Measurements from ENCODE around the gene FAM111B.

FAM111B gene

DNA sequence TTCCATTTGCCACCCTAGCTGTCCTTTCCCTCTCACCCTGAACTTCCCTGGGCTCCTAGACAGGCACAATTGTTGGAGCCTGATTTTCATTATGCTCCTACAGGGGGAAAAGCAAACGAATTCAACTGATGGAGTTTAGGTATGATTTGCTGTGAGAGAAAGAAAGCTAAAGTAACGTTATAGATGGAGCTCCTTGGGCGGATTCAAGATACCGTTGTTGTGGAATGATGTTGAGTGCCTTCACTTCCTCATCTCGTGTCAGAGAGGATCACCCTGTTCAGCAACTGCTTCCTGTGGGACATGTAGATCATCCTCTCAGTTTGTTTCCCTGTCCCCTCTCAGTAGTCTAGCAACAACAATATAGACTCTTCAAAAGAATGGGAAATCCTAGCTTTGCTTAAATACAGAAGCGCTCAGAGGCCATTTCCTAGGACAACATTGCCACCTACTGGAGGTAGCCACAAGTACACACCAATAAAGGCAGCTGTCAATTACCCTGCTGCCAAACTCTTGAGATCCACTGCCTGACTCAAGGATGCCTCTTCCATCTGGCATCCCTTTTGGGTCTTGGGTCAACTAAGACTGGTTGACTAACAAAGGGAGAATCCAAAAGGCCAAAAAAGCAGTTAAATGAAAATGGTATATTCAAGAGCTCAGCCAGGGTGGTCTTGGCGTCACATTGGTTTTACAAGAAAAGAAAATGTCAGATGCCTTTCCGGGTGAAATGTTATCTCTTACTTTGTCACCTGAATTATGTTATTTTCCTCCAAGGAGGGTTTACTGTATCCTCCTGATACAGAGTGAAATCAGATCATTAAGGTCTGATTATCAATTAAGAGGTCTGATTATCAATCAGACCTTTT lies 51.4 kb downstream of the FAM111B start:
- peak; percentile 43 to 66 for DNase-seq

DNA sequence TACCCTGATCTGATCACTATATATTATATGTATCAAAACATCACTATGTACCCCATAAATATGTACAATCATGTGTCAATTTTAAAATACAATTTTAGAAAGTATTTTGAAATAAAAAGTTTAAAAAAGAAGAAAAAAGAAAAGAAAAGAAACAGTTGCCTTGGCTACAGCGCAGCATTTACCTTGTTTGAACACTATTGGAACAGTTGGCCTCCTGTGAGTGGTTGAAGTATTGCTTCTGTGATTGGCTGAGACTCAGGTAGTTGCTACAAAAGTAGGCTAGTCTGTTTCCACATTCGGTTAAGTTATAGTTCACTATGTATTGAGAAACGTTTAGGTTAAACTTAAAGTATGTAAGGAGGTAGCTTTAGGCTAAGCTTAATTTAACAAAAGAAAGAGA lies 57.0 kb downstream of the FAM111B start:
- no peak for DNase-seq

DNA sequence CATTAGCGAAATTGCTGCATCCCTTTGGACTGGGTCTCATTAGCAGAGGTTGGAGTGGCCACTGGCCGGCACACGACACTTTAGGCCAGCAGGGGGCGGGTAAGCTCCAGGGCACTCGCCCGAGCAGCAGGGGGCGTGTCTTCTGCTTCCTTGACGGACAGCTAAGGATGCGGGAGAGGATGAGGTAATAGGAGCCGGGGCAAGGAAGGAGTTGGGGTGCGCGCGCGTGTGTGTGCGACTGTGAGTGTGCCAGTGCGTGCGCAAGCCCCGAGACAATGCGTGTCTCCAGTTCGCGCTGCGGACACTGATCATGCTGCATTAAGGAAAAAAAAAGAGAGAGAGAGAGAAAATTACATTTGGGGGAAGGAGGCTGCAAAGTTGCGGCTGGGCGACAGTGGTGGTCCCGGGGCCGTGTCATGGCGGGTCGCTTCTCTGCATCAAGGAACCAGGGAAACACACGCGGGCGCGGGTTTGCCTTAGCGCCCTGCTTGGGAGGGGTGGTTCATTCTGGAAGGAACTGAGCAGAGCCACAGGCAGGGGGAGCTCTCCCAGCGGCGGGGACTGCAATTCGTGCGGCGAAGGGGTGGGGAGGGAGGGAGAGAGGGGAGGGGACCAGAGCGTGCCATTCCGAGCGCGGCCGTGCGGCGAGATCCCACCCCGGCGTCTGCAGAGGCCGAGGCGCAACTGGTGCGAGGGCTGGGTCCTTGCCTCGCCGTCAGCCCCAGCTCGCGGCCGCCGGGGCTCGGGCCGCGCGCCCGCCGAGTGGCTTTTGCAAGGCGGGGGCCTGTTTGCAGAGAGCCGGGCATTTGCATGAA lies 64.7 kb downstream of the FAM111B start, which contains the start of gene DTX4:
Gene DTX4, plus strand, starts transcription at position 625 of the 815 bp plus-strand sequence. CDS start 464 bp downstream, outside the sequence.
- peak; percentile 90 to 91 for DNase-seq

DNA sequence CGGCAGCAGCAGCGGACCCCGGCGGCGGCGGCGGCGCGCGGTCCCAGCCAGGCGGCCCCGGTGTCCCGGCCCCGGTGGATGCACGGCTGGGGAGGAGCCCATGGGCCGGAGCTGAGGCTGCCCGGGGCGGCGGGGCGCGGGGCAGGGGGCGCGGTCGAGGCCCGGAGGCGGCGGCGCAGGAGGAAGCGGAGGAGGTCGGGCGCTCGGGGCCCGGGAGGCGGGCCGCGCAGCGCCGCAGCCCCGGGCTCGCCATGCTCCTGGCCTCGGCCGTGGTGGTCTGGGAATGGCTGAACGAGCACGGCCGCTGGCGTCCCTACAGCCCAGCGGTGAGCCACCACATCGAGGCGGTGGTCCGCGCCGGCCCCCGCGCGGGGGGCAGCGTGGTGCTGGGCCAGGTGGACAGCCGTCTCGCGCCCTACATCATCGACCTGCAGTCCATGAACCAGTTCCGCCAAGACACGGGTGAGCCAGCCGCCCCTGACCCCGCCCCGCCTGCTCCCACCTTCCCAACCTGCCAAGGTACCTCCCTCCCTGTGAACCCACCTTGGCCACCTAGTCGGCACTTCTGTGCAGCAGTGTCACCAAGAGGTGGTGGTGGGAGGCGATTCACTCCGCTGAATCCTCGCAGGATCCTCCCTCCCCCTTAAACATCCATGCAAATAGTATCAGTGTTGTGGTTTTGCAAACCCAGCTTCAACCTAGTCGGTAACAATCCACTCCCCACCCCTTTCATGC lies 65.5 kb downstream of the FAM111B start:
- peak; percentile 8 to 20 for DNase-seq

DNA sequence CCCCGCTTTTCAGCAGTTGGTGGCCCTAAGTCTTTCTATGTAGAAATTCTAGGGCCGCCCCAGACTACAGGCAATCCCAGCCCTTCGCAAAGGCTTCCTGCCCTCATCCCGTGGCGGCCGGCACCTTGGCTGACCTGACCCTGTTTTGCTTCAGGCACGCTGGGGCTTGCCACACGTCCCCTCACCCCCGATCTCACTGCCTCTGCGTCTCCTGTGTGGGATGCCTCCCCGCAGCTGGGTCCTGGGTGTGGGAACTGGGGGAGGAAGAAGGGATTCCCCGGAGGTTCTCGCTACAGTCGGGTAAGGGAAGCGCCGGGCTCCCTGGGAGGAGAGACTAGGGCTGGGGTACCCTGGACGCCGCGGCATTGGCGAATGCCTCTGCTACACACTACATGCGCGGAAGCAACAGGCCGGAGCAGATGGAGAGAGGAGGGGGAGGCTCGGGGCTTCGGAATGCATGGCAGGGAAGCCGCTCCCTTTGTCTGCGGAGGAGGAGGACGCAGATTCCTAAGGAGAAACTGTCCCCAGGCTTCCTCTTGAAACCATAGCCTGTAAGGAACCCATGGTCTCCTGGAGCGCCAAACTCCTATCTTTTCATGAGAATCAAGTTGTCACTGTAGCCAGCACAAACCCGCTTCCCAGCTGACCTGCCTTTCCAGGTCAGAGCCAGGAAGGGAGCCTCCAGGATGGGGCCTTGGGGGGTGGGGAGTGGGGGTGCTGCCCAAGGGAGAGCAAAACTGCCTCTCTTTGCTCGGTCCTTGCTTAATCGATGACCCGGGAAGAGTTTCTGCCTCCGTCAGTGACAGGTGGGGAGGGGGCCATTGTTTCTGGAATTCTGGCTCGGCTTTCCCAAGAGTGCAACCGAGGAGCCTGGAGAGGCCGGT lies 66.3 kb downstream of the FAM111B start:
- peak in 1 of 2 donors; percentile 4 for DNase-seq

DNA sequence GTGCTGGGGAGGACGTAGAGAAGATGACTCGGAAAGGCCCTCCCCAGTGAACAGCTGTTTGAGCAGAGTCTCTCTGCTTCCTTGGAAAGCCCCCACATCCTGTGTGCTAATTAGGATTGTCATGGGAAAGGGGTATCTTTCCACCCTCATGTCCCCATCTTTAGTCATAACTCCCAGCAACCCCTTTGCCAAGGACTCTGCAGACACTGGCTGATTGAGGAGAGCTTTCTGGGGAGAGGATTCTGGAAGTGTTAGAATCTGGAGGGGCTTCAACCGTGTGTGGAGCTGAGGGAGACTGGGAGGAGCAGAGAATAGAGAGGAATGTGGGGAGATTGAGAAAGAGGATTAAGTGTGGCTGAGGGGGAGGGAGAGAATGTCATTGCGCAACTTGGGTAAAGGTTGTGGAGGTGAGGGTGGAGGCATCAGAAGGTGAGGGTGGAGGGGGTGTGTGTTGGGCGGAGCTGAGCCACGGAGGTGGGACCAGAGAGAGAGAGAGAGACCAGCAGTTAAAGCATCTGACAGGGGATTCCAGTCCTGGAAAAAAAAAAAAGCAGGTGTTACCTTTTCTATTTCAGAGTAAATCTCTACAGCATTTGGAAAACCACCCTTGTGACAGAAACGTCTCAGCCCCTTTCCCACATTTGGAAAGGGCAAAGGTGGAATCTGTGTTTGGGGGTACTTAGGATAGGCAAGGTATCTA lies 67.1 kb downstream of the FAM111B start:
- DNase-seq = peak in 1 of 2 donors; percentile 12

DNA sequence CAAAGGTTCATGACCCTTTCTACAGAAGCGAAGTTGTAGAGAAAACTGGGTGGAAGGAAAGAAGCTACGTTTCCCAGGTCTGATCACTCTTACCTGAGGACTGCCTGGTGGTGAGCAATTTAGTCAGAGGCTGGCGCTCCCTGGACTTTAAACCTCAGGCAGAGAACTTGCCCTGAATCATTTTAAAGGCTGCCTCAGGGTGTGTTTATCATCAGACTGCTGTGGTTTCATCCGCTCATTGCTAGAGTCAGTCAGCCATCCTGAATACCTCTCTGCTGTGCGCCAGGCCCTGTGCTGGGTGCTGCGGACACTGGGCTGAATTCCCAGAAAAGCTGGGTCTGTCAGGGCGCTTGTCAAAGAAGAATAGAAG lies 67.6 kb downstream of the FAM111B start:
- DNase-seq = no peak

DNA sequence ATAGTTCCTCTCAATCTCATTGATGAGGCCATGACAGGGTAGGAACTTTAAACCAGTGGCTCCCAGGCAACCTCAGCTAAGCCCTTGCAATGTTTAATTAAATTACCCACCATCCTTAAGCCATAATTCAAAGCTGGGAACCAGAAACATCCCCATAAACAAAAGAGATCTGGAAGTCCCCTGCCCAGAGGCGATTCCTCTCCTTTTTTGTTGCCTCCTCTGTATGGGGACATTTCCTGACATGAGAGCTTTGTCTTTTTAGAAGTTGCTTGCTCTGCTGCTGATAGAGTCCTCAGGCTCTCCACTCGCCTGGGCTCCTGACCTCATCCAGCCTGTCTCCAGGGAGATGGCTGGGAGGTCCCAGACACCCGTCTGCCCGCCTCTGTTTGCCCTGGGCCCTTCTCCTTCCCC lies 68.1 kb downstream of the FAM111B start:
- no peak for DNase-seq

DNA sequence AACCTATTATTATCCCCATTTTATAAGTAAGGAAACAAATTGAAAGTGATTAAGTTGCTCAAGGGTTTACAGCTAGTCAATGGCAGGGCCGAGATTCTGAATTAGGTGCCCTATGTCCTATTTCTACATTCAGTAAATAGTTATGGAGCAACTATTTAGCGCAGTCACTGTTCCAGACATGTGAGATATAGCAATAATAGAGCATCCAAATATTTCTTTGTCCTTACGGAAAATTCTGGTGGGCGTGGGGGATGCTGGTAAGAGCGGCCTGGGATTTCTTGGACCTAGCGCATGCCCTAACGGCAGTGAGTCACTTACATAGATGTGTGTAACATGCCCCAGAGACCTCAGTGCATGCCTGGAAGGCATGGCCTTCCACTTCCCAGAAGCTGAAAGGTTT lies 69.3 kb downstream of the FAM111B start:
- DNase-seq = no peak

Data from activated CD4-positive, alpha-beta T cell treated with anti-CD3 and anti-CD28 coated beads for 4 hours (primary cell).